H1 (cell line): ENCODE data around the gene KANSL1L. TPM values are rescaled to one million over a fixed set of nuclear protein-coding genes. Genes with fewer than 3 reads are reported as not detected.

Source experiments
- CTCF ChIA-PET: fragments of 300-600 bp; sonication (Branson Sonifier 250); formaldehyde crosslinking; loops from one replicate; lab custom pipeline; 2021; ENCODE audit not compliant: partially characterized antibody; lab: Charles Lee
- POLR2A ChIA-PET: fragments of 300-600 bp; sonication (Branson Sonifier 250); formaldehyde crosslinking; loops from one replicate; lab custom pipeline; 2021; ENCODE audit warnings: inconsistent platforms; ENCODE audit not compliant: partially characterized antibody; lab: Charles Lee
- DNase-seq, 2 experiments: peaks; one replicate each; pipeline versions ENCODE4 v3.0.0 to v3.0.0-alpha.2; 2010 to 2022; ENCODE audit warnings: low spot score in 2 of 2, low read depth in 1 of 2, mixed read lengths in 1 of 2
- FAIRE-seq: peaks from 2 replicates; lab custom pipeline; 2011; peaks lifted over from hg19 to GRCh38; lab: Jason Lieb, UNC
- H2AFZ ChIP-seq: 2 replicates; pipeline ENCODE4 v1.8.1; 2012; ENCODE audit warnings: low read length, inconsistent platforms
- H2AK5ac ChIP-seq: 2 replicates; pipeline ENCODE4 v1.6.1; 2013; ENCODE audit warnings: low read depth, low read length
- H2BK120ac ChIP-seq: replicated peaks from 2 replicates; pipeline ENCODE3; 2013; ENCODE audit warnings: low read depth, low read length, inconsistent platforms
- H2BK12ac ChIP-seq: 2 replicates; pipeline ENCODE4 v1.6.1; 2013; ENCODE audit warnings: low read depth, low read length
- H2BK15ac ChIP-seq: 2 replicates; pipeline ENCODE4 v1.6.1; 2013; ENCODE audit warnings: low read length
- H2BK20ac ChIP-seq: 2 replicates; pipeline ENCODE4 v1.6.1; 2013; ENCODE audit warnings: low read length
- H2BK5ac ChIP-seq: 2 replicates; pipeline ENCODE4 v1.6.1; 2013; ENCODE audit warnings: low read depth, low read length
- H3K14ac ChIP-seq: 2 replicates; pipeline ENCODE4 v1.6.1; 2013; ENCODE audit warnings: inconsistent platforms; ENCODE audit not compliant: insufficient read length
- H3K18ac ChIP-seq: 2 replicates; pipeline ENCODE4 v1.6.1; 2013; ENCODE audit warnings: low read length; ENCODE audit errors: extremely low read depth
- H3K23ac ChIP-seq: 2 replicates; pipeline ENCODE4 v1.6.1; 2013; ENCODE audit warnings: inconsistent platforms; ENCODE audit not compliant: insufficient read length
- H3K23me2 ChIP-seq: 2 replicates; pipeline ENCODE4 v1.6.1; 2013; ENCODE audit warnings: low read depth, low read length
- H3K27ac ChIP-seq: 2 replicates; pipeline ENCODE4 v1.6.1; 2011; ENCODE audit warnings: low read depth, low read length, inconsistent platforms
- H3K27me3 ChIP-seq, 4 experiments: replicated peaks in 1 of 4; 1 replicate in 1 of 4; 2 replicates in 3 of 4; pipeline versions ENCODE4 v1.6.1 to v1.8.1; 2011 to 2013; ENCODE audit warnings: low read length in 3 of 4, mild to moderate bottlenecking in 3 of 4, inconsistent platforms in 2 of 4, mixed read lengths in 2 of 4, moderate library complexity in 1 of 4; ENCODE audit not compliant: control insufficient read depth in 3 of 4, insufficient read depth in 3 of 4; ENCODE audit errors: extremely low read depth in 1 of 4
- H3K36me3 ChIP-seq, 4 experiments: 2 replicates each; pipeline versions ENCODE4 v1.6.1 to v1.8.1; 2011 to 2013; ENCODE audit warnings: mild to moderate bottlenecking in 4 of 4, low read length in 3 of 4, moderate library complexity in 2 of 4, control low read depth in 1 of 4, inconsistent platforms in 1 of 4; ENCODE audit not compliant: insufficient read depth in 4 of 4, control insufficient read depth in 2 of 4
- H3K4ac ChIP-seq: replicated peaks from 2 replicates; pipeline ENCODE3; 2013; ENCODE audit warnings: low read length, low read depth, mixed read lengths, inconsistent platforms; ENCODE audit not compliant: insufficient read length
- H3K4me1 ChIP-seq, 4 experiments: replicated peaks in 1 of 4; 1 replicate in 1 of 4; 2 replicates in 3 of 4; pipeline versions ENCODE4 v1.6.1 to v1.8.1; 2011 to 2013; ENCODE audit warnings: low read length in 3 of 4, inconsistent platforms in 2 of 4, mixed read lengths in 1 of 4; ENCODE audit not compliant: insufficient read depth in 4 of 4, control insufficient read depth in 3 of 4
- H3K4me2 ChIP-seq, 2 experiments: 2 replicates each; pipeline versions ENCODE4 v1.6.1 to v1.8.1; 2011 to 2013; ENCODE audit warnings: low read depth in 2 of 2, low read length in 2 of 2, control low read depth in 1 of 2, inconsistent platforms in 1 of 2, mild to moderate bottlenecking in 1 of 2; ENCODE audit not compliant: insufficient read depth in 1 of 2
- H3K4me3 ChIP-seq, 4 experiments: fragments of 200-600, 300-600 bp in 1 of 4; sonication (generic), shearing (Covaris generic), sonication (Bioruptor Twin) in 1 of 4; 2 replicates each; pipeline versions ENCODE4 v1.5.1 to v1.8.1; 2011 to 2016; ENCODE audit warnings: low read length in 4 of 4, low read depth in 3 of 4, control low read depth in 2 of 4, inconsistent platforms in 2 of 4, mild to moderate bottlenecking in 2 of 4, mixed read lengths in 1 of 4, moderate library complexity in 1 of 4; ENCODE audit not compliant: insufficient read depth in 2 of 4; ENCODE audit errors: extremely low read depth in 1 of 4
- H3K56ac ChIP-seq: replicated peaks from 2 replicates; pipeline ENCODE3; 2013; ENCODE audit warnings: low read depth, mild to moderate bottlenecking, mixed read lengths, low read length, inconsistent platforms; ENCODE audit not compliant: insufficient read length
- H3K79me1 ChIP-seq: 2 replicates; pipeline ENCODE4 v1.6.1; 2013; ENCODE audit warnings: low read depth, low read length, control low read depth
- H3K79me2 ChIP-seq, 2 experiments: 2 replicates each; pipeline versions ENCODE4 v1.6.1 to v1.8.1; 2012 to 2013; ENCODE audit warnings: low read length in 2 of 2, mild to moderate bottlenecking in 2 of 2, inconsistent platforms in 1 of 2; ENCODE audit not compliant: insufficient read depth in 2 of 2, control insufficient read depth in 1 of 2
- H3K9ac ChIP-seq, 4 experiments: replicated peaks in 1 of 4; 1 replicate in 1 of 4; 2 replicates in 3 of 4; pipeline versions ENCODE4 v1.6.1 to v1.8.1; 2011 to 2013; ENCODE audit warnings: low read depth in 3 of 4, low read length in 3 of 4, control low read depth in 2 of 4, mild to moderate bottlenecking in 2 of 4, moderate library complexity in 2 of 4, inconsistent platforms in 1 of 4; ENCODE audit errors: extremely low read depth in 1 of 4
- H3K9me3 ChIP-seq, 2 experiments: 2 replicates each; pipeline versions ENCODE4 v1.6.1 to v1.8.1; 2012 to 2013; ENCODE audit warnings: mild to moderate bottlenecking in 2 of 2, moderate library complexity in 2 of 2, control low read depth in 1 of 2, inconsistent platforms in 1 of 2, low read depth in 1 of 2, low read length in 1 of 2, mixed read lengths in 1 of 2; ENCODE audit not compliant: insufficient read depth in 2 of 2
- H4K20me1 ChIP-seq, 2 experiments: replicated peaks in 1 of 2; 2 replicates each; pipeline versions ENCODE3 to v1.8.1; 2011 to 2013; ENCODE audit warnings: inconsistent platforms in 2 of 2, low read length in 2 of 2, mild to moderate bottlenecking in 1 of 2; ENCODE audit not compliant: insufficient read depth in 2 of 2, control insufficient read depth in 1 of 2
- H4K5ac ChIP-seq: 2 replicates; pipeline ENCODE4 v1.6.1; 2013; ENCODE audit warnings: low read length, low read depth, mixed read lengths, inconsistent platforms; ENCODE audit not compliant: insufficient read length
- H4K8ac ChIP-seq: 2 replicates; pipeline ENCODE4 v1.8.0; 2013; ENCODE audit warnings: mild to moderate bottlenecking, moderate library complexity, low read length, inconsistent platforms; ENCODE audit not compliant: insufficient read depth; ENCODE audit errors: extremely low read depth
- H4K91ac ChIP-seq: replicated peaks from 2 replicates; pipeline ENCODE3; 2013; ENCODE audit warnings: low read length, mixed read lengths, inconsistent platforms; ENCODE audit not compliant: insufficient read length
- ATF2 ChIP-seq: IDR thresholded peaks from 2 replicates; pipeline ENCODE4 v1.6.1; 2012; ENCODE audit warnings: low read length, inconsistent platforms
- EP300 ChIP-seq, 2 experiments: IDR thresholded peaks; 1 replicate in 1 of 2; 2 replicates in 1 of 2; pipeline ENCODE4 v1.6.1; 2011 to 2012; ENCODE audit warnings: low read depth in 2 of 2, low read length in 2 of 2, mild to moderate bottlenecking in 2 of 2, borderline replicate concordance in 1 of 2, inconsistent platforms in 1 of 2, moderate library complexity in 1 of 2
- EZH2 ChIP-seq: fragments of 200-600 bp; sonication (generic); IDR thresholded peaks from 2 replicates; pipeline ENCODE4 v1.7.1; 2012; ENCODE audit warnings: low read depth, mild to moderate bottlenecking, moderate library complexity, low read length, inconsistent platforms; ENCODE audit not compliant: severe bottlenecking
- GABPA ChIP-seq: IDR thresholded peaks from 2 replicates; pipeline ENCODE4 v1.6.1; 2011; ENCODE audit warnings: mild to moderate bottlenecking, low read length, moderate library complexity, borderline replicate concordance; ENCODE audit not compliant: insufficient read depth
- JUND ChIP-seq: IDR thresholded peaks from 2 replicates; pipeline ENCODE4 v1.6.1; 2011; ENCODE audit warnings: mild to moderate bottlenecking, improper control_type of control experiment, low read length
- PHF8 ChIP-seq: fragments of 200-600 bp; sonication (generic); conservative IDR thresholded peaks from 2 replicates; pipeline ENCODE4 v1.7.1; 2012; ENCODE audit warnings: low read depth, mild to moderate bottlenecking, inconsistent platforms, low read length, moderate library complexity
- RFX5 ChIP-seq: IDR thresholded peaks from 2 replicates; pipeline ENCODE4 v1.6.1; 2011; ENCODE audit warnings: low read depth, low read length, improper control_type of control experiment, borderline replicate concordance
- RXRA ChIP-seq: IDR thresholded peaks from 2 replicates; pipeline ENCODE4 v1.6.1; 2011; ENCODE audit warnings: low read depth, mild to moderate bottlenecking, low read length, moderate library complexity; ENCODE audit not compliant: insufficient read depth
- SIRT6 ChIP-seq: IDR thresholded peaks from one replicate; pipeline ENCODE4 v1.7.1; 2012; ENCODE audit warnings: low read length, inconsistent platforms
- SP1 ChIP-seq: IDR thresholded peaks from 2 replicates; pipeline ENCODE4 v1.6.1; 2011; ENCODE audit warnings: low read depth, low read length
- SP4 ChIP-seq: IDR thresholded peaks from 2 replicates; pipeline ENCODE4 v1.6.1; 2012; ENCODE audit warnings: low read length, inconsistent platforms
- SUZ12 ChIP-seq: fragments of 200-600 bp; sonication (generic); IDR thresholded peaks from 2 replicates; pipeline ENCODE4 v1.6.1; 2012; ENCODE audit warnings: mild to moderate bottlenecking, inconsistent platforms, low read length, moderate library complexity, mixed read lengths
- TCF12 ChIP-seq: IDR thresholded peaks from 2 replicates; pipeline ENCODE4 v1.6.1; 2011; ENCODE audit warnings: low read depth, mild to moderate bottlenecking, low read length
- WGBS, 2 experiments: shearing (Covaris generic) in 1 of 2; methylation state at CpG; one replicate each; pipeline versions ENCODE4 v1.1.6 to v1.1.7; 2013 to 2015; ENCODE audit warnings: low lambda C conversion rate in 2 of 2, mixed read lengths in 2 of 2, inconsistent platforms in 1 of 2, low coverage in 1 of 2, missing lambda C conversion rate in 1 of 2; ENCODE audit not compliant: insufficient replicate concordance in 2 of 2, insufficient coverage in 1 of 2, insufficient read length in 1 of 2; ENCODE audit errors: extremely low coverage in 1 of 2, missing lambda C conversion rate in 1 of 2; 5-methylcytosine and 5-hydroxymethylcytosine counted together
- polyA plus RNA-seq, 7 experiments: library from polyadenylated mRNA; depleted of rRNA in 3 of 7; stranded (reverse) in 5 of 7; unstranded in 2 of 7; fragments of >200 nt in 5 of 7; fragments of 200-250 nt in 2 of 7; gene quantifications; 1 replicate in 5 of 7; 2 replicates in 1 of 7; 4 replicates in 1 of 7; pipeline versions ENCODE4 v1.2.1 to v1.2.3, GENCODE V29; 2011 to 2013; ENCODE audit warnings: missing spikeins in 2 of 7, mixed read lengths in 2 of 7
- total RNA-seq: library from RNA; stranded (reverse); fragmentation: NEBNext Ultra II Directional; extraction: Animal tissue kit (Norgen Biotek cat#: 25700); gene quantifications from 2 replicates; pipeline ENCODE4 v1.2.1, GENCODE V29; 2021

KANSL1L gene
- total and polyA plus RNA-seq, 2 of the 8 experiments (the other 6 are each of a cell fraction or from before 2014, with no cell fraction given): 5.4 to 17.2 TPM

GRCh38 chr2:210027608-210028007 is 143.6 kb downstream of the KANSL1L start:
- Histone ChIP-seq H3K4ac (no peak overlapping the region), H4K5ac (no peak overlapping the region), H3K27me3 (no peaks in the 10 kb centered on the region), H3K27ac (no peak overlapping the region), H4K8ac (no peak overlapping the region), H3K4me3 (no peak overlapping the region), H2AK5ac (no peak overlapping the region), H2BK15ac (no peak overlapping the region), H2BK120ac (no peak overlapping the region), H3K79me2 (no peaks in the 10 kb centered on the region), H3K56ac (no peak overlapping the region), H3K23ac (no peak overlapping the region), H2BK20ac (no peak overlapping the region), H2BK5ac (no peak overlapping the region), H3K14ac (no peak overlapping the region), H2BK12ac (no peak overlapping the region), H3K4me1 (no peaks in the 10 kb centered on the region), H3K9ac (no peak overlapping the region), H3K18ac (no peak overlapping the region), H3K23me2 (no peaks in the 10 kb centered on the region), H2AFZ (no peak overlapping the region), H3K79me1 (no peaks in the 10 kb centered on the region), H3K4me2 (no peak overlapping the region), H4K91ac (no peak overlapping the region), H4K20me1 (no peaks in the 10 kb centered on the region), H3K36me3 (peaks cover 0 to 36% (median 9%) of the 10 kb centered on the region in 4 experiments; a peak in 6 of 8 replicates), H3K9me3 (no peaks in the 10 kb centered on the region)
- DNase-seq: no peak
- FAIRE-seq: no peak
- ChIA-PET POLR2A (interaction anchor here (1.2 to 1.4 kb wide), 4 partner anchors 8 to 50 kb away, joined by 3 to 6 read pairs (median 4); no protein-coding TSS in a partner anchor), CTCF (no interaction called here)
- WGBS, 2 experiments: 90% methylated on average over 2 of the region's 2 CpGs; no CpG with 5 or more reads in 1 of the 2 experiments
- TF ChIP-seq ATF2 (no peak), EZH2 (no peak), SP1 (no peak), SIRT6 (no peak), RFX5 (no peak), RXRA (no peak), EP300 (IDR thresholded peaks at IDR 0.05; ENCODE audit: borderline replicate concordance in 1 of 2, low read depth in 2 of 2, low read length in 2 of 2) (no peak), GABPA (no peak), JUND (no peak), SUZ12 (no peak), SP4 (no peak), PHF8 (no peak), TCF12 (no peak)
